Measurements from ENCODE around the gene GHRL.

DNA sequence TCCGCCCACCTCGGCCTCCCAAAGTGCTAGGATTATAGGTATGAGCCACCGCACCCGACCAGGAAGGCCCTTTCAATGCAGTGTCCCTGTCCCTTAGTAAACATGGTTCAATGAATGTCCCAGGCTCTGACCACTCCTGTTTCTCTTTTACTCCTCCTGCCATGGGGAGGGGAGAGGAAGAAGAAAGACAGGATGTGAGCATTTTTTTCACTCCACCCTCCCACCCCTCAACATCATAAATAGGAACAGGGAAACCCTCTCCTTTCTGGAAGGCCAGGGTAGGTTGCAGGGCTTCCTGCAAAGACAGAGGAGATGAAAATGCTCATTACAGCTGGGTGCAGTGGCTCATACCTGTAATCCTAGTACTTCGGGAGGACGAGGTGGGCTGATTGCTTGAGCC is 51.9 kb downstream of the GHRL start:
- TF ChIP-seq, protein P1, sequence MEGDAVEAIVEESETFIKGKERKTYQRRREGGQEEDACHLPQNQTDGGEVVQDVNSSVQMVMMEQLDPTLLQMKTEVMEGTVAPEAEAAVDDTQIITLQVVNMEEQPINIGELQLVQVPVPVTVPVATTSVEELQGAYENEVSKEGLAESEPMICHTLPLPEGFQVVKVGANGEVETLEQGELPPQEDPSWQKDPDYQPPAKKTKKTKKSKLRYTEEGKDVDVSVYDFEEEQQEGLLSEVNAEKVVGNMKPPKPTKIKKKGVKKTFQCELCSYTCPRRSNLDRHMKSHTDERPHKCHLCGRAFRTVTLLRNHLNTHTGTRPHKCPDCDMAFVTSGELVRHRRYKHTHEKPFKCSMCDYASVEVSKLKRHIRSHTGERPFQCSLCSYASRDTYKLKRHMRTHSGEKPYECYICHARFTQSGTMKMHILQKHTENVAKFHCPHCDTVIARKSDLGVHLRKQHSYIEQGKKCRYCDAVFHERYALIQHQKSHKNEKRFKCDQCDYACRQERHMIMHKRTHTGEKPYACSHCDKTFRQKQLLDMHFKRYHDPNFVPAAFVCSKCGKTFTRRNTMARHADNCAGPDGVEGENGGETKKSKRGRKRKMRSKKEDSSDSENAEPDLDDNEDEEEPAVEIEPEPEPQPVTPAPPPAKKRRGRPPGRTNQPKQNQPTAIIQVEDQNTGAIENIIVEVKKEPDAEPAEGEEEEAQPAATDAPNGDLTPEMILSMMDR (IDR thresholded peaks at IDR 0.05; ENCODE audit: low read depth, low read length) = no peak
- no peak for TF ChIP-seq EZH2phosphoT487 (IDR thresholded peaks at IDR 0.05; ENCODE audit: low read depth)
